GM19023 (cell line): ENCODE results near the gene ATP1B1.

Source experiments
- ATAC-seq: cut with Tn5 transposase; IDR thresholded peaks from one replicate; pipeline ENCODE4 v1.9.1; 2021; ENCODE audit warnings: mild to moderate bottlenecking, moderate library complexity; ENCODE audit not compliant: unreplicated experiment

The ATP1B1 gene

DNA sequence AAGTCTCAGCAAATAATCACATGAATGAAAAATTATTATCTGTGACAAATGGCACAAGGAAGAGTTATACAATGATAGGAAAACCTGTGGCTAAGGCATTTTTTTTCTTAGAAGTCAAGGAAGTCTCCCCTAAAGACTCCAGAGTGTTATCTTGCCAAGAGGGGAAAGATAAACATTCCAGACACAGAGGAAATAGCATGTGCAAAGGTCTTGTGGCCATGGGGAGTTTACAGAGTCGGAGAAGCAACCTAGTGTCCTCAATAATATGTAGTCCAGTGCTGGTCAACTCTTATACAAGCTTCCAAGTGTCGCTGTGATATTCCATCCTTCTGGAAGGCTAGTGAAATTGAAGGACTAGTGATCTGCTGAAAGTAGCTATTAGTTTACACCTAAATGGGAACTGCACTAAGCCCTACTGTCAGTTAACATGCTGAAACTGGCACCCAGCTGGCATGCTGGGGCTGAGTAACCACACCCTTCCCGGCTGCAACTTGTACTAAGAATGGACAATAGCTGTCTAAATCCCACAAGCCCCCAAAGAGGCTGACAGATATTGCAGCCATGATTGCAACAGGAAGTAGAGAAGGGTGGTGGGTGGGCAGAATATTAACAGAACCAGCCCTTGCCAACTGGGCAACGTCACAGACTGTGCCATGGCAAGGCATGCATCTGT, 11.5 kb upstream of the ATP1B1 start:
- ATAC-seq: no peak

DNA sequence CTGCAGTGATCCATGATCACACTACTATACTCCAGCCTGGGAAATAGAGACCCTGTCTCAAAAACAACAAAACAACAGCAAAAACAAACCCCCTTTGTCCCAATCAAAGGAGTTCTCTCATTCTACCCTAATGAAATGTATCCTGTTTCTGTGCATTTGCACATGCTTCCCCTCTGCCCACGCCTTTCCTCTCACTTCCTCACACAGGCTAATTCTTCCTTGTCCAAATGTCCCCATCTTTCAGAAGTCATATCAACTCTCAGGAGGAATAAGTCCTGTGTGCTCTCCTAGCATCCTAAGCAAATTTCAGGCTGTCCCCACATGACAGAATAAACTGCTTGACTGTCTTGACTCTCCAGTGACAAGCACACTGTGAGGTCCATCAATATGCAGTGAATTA, 8.1 kb upstream of the ATP1B1 start:
- ATAC-seq: no peak

DNA sequence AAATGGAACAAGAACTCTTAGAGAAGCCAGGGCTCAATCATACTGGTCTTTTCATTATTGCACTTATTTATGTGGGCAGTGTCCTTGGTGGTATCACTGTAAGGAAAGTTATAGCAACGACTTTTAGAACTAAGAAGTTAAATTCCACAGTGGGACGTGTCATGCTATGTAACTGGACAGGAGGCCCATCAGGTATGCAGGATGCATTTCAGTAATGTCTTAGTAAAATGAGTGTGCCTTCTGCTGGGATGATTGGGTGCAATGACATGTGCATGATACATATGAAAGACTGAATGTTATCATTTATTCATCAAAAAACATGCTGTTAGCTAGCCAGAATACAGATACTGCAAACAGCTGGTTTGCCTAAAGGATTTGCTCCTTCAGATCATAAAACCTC, 6.9 kb upstream of the ATP1B1 start:
- ATAC-seq: no peak

GRCh38 chr1:169100208-169100607, 6.3 kb upstream of the ATP1B1 start:
- ATAC-seq: no peak

- ATAC-seq: no peak
Observed at GRCh38 chr1:169100651-169101088, 5.8 kb upstream of the ATP1B1 start.

DNA sequence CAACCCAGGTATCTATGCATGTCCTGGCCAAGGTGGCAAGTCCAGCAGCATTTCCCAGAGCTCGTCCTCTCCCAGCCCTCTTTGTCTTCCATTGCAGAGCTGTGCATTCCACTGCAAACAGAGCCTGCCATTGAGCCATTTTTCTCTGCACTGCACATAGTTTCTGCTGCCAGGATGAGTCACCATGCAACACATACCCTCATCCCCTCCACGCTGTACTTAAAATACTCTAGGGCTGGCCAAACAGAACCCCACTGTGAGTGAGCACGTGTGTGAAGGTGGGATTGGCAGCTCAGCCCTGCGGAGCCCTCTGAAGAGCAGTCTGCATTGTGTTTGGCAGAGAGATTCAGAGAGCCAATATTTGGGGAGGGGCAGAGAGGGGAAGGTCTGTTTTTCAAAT, 3.9 kb upstream of the ATP1B1 start:
- ATAC-seq: no peak

DNA sequence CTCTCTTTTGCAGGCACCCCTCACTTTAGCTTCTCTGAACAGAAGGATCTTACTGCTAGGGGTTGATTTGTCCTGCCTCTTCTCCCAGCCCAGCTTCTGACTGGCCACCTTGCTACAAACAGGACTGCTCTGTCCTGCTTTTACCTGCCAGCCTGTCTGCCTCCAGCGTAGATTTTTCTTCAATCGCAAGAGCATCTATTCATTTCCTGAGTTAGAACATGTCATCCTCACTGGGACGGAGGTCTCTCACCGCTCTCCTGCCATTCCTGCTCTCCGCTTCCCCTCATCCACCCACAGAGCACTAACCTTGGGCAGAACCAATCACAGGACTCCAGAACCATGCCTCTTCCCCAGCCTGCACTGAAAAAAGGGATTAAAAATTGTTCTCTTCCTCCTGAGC, 3.5 kb upstream of the ATP1B1 start:
- ATAC-seq: no peak

- ATAC-seq: no peak
Observed at GRCh38 chr1:169103480-169103893, 3.0 kb upstream of the ATP1B1 start.

- no peak for ATAC-seq
Observed at GRCh38 chr1:169105087-169105433, 1.4 kb upstream of the ATP1B1 start.

- ATAC-seq: peak; percentile 36
Observed at GRCh38 chr1:169105434-169106094, 926 bp upstream of the ATP1B1 start.

GRCh38 chr1:169106921-169107602, 572 bp downstream of the ATP1B1 start:
- peak; percentile 1 for ATAC-seq

DNA sequence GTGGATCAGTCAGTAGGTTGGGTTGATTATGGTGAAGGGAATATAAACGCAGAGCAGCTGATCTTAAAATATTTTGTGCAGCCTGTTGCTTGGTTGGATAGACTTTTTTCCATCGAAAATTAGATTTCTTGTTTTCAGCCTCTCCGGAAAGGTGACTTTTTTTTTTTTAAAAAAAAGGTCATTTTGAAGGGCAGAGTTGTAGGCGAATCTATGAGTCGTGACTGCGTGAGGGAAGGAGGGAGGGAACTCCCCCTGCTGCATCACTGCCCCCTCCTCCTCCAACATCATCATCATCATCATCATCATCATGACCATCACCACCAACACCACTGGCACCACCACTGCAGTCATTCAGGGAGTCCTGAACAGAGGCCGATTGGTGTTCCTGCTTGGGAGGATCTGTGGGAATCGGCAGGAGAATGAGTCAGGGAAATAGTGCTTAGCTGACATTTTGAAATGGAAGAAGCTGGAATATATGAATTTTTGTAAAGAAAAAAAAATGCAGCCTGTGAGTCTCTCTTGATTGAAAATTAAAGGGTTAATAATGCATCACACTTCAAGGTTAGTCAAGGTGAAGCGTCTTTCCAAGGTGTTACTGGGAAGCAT, 1.2 kb downstream of the ATP1B1 start:
- no peak for ATAC-seq

- ATAC-seq: no peak
Observed at GRCh38 chr1:169108223-169108622, 1.7 kb downstream of the ATP1B1 start.

GRCh38 chr1:169108863-169109560, 2.5 kb downstream of the ATP1B1 start:
- ATAC-seq: no peak

DNA sequence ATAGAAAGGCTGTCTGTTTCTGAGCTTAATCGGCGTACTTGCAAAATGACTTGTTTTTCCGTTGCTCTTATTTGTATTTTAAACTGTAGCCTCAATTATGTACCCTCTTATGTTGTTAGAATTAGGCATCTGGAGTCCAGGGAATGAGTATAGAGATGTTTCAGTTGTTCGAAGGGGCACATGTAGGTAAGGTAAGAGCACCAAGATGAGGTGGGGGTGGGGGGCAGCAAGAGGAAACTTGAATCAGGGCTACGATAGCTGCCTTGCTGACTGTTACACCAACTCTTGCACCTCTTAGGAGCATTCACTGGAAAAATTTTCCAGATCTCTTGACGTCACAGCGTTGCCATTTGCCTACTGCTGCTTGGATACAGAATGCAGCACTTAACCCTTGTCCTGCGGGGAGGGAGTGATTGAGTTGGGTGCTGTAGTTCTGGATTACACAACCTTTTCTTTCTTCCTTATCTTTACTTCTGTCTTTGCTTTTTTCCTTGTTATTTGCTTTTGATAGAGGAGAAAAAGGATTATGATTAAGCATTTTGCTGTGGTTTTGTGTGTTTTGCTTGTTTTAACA, 3.2 kb downstream of the ATP1B1 start:
- no peak for ATAC-seq

GRCh38 chr1:169110236-169110635, 3.7 kb downstream of the ATP1B1 start:
- no peak for ATAC-seq

GRCh38 chr1:169110689-169111447, 4.4 kb downstream of the ATP1B1 start:
- ATAC-seq: no peak

DNA sequence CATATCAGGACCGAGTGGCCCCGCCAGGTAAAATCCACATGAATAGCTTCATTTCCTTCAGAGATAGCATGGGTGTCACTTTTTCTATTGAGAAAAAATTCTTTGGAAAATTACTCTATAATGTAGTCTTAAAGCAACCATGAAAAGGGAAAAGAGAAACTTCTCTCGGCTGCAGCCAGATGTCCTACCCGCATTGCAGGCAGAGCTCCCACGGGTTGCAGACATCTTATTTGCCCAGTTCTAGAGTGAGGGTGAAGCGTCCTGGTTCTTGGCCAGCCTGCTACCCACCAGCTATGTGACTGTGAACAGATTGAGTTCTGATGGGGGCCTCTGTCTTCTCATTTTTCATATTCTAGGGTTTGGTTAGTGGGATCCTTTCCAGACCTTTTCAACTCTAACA, 5.0 kb downstream of the ATP1B1 start:
- no peak for ATAC-seq

DNA sequence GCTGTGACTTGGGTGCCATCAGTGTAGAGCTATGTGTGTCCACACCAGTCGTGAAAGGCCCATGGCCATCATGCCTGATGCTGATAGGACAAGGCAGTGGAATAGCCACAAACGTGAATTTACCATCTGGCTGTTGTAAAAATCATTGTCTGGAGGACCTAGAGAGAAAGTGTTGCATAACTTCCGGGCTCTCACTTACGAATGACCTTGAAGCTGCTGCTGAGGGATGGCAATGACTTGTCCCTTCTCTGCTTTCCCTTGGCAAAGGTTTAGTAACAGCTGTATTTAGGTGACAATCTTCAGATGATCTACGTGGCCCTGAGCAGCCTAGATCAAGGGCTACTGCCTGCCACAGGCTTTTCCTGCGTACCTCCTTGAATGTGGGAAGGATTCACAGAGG, 5.8 kb downstream of the ATP1B1 start:
- no peak for ATAC-seq

DNA sequence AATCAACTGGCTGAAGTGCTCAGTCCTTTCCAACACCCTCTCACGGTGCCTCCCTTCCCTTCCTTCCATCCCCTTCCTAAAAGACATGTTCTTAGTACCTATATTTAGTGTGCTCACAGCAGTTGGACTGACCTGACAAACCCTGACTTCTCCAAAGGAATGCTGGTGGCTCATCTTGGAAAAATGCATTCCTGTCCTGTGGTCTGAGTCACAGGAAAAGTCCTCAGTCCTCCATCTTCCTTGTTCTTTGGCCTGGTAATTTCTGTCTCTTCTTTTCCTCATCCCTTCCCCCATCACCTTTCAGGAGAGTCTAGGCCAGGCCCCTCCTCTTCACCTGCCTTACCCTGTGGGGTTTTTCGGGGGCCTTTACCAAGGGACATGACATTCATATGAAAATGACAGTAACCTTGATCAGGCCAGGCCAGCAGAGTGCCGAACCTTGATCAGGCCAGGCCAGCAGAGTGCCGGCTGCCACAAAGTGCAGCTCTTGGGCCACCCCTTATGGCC, 7.2 kb downstream of the ATP1B1 start:
- ATAC-seq: no peak
